Right hindlimb (tissue), 1 donor: ENCODE results near the gene PRDM1.

Experiments used
- DNase-seq: peaks from one replicate; pipeline ENCODE4 v3.0.0-alpha.2; 2018

The PRDM1 gene

GRCh38 chr6:106098383-106099234, 12.5 kb downstream of the PRDM1 start:
- DNase-seq, result no peak

DNA sequence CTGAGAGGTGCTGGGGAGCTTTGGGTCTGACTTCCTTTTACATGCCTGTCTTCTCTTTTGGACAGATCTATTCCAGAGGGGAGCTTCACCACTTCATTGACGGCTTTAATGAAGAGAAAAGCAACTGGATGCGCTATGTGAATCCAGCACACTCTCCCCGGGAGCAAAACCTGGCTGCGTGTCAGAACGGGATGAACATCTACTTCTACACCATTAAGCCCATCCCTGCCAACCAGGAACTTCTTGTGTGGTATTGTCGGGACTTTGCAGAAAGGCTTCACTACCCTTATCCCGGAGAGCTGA, 13.1 kb downstream of the PRDM1 start:
- no peak for DNase-seq

DNA sequence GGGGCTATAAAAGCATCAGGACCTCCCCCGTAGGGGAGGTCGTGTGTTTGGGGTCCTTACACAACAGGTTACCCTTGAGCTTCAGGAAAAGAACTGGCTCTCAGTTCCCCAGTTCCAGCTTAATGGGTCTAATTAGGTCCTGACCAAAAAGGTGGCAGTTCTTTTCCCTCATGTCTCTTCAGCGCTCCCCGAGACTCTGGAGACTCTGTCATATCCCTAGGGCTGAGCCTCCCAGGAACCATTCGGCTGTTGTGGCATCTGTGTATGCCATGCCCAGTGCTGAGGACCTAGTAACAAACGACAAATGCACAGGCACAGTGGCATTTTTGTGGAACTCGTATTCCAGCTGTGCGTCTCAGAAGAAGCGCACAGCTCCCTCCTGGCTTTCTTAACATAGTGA, 14.6 kb downstream of the PRDM1 start:
- no peak for DNase-seq

GRCh38 chr6:106101466-106101865, 15.3 kb downstream of the PRDM1 start:
- no peak for DNase-seq

DNA sequence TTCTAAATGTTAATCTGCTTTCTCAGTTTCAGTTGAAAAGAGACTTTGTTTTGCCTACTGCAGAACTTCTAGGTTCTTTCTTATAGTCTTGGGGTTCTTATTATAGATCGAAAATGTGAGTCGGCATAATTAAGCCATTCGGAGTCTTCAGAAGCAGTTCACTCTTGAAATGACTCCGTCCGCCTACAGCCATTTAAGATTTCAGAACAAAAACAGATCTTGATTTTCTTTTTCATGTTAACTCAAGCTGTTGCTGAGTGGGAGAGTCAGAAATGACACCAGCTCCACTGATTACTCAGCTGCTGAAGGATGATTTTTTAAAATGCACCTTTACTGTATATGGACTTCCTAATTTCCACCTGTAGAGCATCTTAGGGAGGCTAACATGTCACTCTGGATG, 15.9 kb downstream of the PRDM1 start:
- no peak for DNase-seq

DNA sequence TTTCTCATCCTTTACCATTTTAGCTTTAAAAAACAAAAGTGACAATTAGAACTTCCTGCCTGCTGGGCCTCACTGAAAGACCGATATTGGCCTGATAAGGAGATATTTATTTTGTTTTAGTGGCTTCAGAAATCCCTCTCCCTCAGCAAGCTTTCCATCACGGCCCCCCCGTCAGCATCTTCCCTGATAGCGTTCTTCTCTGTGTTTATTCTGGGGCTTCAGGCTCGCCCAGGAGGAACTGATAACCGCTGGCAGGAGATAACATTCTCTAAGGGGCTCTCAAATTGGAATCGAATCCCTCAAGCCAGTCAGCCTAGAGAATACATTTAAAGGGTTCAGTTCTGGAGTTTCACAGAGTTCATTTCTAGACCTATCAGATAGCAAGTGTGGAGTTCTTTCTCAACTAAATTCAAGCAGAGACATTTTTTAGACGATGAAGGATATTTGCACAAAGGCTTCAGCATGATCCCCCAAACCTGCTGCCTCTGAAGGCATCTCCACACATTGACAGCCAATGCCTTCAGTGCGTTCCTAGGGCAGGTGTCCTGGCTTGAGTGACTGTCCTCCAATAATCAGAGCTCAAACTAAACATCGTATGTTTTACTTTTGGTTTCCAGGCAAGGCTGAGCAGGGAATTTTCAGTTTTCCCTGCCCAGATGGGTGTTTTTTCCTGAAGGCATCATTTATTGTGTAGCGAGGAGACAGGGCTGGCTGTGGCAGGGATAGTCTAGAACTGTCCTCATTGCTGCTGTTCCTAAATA, 17.0 kb downstream of the PRDM1 start:
- no peak for DNase-seq

DNA sequence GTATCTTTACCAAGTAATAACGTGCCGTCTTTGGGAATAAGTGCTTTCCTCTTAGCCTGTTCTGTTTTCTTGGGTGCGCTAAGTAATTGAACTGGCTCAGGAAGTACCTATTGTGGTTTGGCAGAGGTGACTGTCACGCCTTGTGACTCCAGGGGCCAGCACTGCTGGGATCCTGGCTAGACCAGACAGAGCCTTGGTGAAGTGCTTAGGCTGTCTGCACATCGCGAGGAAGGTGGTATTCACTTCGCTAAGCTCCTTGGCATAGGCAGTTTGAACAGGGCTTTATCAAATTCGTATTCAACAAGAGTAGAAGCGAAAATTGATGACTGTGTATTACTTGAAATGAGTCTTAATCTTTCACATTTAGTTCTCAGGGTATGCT, 17.6 kb downstream of the PRDM1 start:
- no peak for DNase-seq

- no peak for DNase-seq
Observed at GRCh38 chr6:106104476-106104875, 18.3 kb downstream of the PRDM1 start.

DNA sequence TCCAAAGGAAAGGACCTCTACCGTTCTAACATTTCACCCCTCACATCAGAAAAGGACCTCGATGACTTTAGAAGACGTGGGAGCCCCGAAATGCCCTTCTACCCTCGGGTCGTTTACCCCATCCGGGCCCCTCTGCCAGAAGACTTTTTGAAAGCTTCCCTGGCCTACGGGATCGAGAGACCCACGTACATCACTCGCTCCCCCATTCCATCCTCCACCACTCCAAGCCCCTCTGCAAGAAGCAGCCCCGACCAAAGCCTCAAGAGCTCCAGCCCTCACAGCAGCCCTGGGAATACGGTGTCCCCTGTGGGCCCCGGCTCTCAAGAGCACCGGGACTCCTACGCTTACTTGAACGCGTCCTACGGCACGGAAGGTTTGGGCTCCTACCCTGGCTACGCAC, 18.8 kb downstream of the PRDM1 start:
- DNase-seq, result no peak

GRCh38 chr6:106105493-106105892, 19.4 kb downstream of the PRDM1 start:
- DNase-seq, result no peak

DNA sequence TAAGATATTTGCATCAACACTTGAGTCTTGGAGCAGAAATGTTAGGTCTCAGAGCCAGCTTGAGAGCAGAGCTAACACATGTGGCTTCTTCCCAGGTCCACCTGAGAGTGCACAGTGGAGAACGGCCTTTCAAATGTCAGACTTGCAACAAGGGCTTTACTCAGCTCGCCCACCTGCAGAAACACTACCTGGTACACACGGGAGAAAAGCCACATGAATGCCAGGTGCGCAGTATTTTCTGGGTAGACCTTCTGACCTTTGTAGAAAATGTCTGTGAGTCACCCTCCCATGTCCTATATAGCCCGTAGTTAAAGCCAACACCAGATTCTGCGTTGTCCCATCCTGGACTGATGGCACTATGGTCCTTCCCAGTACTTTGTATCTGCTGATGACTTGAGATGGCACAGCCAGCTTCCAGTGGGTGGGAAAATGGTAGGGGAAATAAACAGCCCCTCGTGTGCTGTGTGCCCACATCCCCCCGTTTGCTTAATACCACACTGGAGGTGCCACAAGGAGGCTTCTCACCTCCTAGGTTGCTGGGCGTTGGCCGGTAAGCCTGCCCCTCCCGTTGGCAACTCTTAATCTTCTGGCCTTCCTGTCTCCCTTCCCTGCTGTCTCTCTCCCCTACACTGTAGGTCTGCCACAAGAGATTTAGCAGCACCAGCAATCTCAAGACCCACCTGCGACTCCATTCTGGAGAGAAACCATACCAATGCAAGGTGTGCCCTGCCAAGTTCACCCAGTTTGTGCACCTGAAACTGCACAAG, 20.3 kb downstream of the PRDM1 start:
- DNase-seq, result no peak

DNA sequence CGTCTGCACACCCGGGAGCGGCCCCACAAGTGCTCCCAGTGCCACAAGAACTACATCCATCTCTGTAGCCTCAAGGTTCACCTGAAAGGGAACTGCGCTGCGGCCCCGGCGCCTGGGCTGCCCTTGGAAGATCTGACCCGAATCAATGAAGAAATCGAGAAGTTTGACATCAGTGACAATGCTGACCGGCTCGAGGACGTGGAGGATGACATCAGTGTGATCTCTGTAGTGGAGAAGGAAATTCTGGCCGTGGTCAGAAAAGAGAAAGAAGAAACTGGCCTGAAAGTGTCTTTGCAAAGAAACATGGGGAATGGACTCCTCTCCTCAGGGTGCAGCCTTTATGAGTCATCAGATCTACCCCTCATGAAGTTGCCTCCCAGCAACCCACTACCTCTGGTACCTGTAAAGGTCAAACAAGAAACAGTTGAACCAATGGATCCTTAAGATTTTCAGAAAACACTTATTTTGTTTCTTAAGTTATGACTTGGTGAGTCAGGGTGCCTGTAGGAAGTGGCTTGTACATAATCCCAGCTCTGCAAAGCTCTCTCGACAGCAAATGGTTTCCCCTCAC, 21.0 kb downstream of the PRDM1 start:
- DNase-seq, result no peak

DNA sequence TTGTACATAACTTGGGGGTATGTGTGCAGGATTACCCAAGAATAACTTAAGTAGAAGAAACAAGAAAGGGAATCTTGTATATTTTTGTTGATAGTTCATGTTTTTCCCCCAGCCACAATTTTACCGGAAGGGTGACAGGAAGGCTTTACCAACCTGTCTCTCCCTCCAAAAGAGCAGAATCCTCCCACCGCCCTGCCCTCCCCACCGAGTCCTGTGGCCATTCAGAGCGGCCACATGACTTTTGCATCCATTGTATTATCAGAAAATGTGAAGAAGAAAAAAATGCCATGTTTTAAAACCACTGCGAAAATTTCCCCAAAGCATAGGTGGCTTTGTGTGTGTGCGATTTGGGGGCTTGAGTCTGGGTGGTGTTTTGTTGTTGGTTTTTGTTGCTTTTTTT, 22.0 kb downstream of the PRDM1 start:
- DNase-seq, result no peak

DNA sequence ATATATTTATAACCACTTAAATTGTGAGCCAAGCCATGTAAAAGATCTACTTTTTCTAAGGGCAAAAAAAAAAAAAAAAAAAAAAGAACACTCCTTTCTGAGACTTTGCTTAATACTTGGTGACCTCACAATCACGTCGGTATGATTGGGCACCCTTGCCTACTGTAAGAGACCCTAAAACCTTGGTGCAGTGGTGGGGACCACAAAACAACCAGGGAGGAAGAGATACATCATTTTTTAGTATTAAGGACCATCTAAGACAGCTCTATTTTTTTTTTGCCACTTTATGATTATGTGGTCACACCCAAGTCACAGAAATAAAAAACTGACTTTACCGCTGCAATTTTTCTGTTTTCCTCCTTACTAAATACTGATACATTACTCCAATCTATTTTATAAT, 22.9 kb downstream of the PRDM1 start:
- no peak for DNase-seq

DNA sequence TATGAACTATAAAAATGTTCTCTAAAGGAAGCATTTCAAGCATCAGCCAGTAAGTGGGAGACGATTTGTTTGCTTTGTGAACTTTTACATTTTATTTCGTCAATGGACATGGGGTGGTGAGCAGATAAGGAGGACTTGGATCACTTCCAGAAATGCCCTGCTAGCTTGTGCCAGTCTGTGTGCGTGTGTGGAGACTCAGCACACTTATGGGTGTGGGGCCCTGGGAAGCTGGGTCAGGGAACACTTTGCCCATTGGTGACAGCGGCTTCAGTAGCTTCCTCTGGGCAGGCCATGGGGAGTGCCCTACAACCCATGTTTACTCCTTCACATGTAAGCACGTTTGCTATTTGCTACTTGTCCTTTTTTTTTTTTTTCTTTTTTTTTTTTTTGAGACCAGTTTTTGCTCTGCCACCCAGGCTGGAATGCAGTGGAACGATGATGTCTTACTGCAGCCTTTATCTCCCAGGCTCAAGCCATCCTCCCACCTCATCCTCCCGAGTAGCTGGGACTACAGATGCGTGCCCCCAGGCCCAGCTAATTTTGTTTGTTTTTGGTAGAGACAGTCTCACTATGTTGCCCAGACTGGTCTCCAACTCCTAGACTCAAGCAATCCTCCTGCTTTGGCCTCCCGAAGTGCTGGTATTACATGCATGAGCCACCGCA, 24.2 kb downstream of the PRDM1 start:
- no peak for DNase-seq

- no peak for DNase-seq
Observed at GRCh38 chr6:106112433-106112832, 26.3 kb downstream of the PRDM1 start.

DNA sequence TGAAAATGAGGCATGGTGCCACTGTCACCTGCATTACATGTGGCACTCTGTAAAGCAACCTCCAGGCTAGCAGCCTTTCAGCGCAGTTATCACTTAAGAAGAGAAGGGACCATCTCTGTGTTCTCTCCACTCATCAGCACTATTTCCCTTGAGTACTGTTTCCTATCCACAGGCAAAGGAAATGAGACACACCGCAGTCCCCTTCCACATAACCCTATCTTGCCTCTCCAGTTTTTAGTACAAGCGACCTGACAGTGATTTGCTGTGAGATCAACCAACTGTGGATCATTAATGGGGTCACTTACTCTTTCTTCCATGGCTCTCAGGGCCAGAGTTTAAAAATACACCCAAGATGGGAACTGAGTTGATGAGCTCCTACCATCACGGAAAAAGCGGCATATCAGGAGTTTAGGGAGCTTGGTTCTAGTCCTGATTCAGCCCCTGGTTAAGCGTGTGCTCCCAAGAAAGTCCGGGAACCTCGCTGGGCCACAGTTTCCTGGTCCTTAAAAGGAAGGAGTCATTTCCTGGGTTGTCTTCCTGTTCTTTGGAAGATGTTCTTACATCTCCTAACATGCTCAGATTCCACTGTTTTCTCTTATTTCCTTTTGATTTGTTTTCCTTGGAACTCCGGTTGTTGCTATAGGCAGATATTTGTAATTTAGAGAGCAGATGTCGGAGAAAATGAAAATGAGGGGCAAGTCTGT, 27.3 kb downstream of the PRDM1 start:
- DNase-seq, result no peak

- no peak for DNase-seq
Observed at GRCh38 chr6:106114492-106114891, 28.4 kb downstream of the PRDM1 start.

DNA sequence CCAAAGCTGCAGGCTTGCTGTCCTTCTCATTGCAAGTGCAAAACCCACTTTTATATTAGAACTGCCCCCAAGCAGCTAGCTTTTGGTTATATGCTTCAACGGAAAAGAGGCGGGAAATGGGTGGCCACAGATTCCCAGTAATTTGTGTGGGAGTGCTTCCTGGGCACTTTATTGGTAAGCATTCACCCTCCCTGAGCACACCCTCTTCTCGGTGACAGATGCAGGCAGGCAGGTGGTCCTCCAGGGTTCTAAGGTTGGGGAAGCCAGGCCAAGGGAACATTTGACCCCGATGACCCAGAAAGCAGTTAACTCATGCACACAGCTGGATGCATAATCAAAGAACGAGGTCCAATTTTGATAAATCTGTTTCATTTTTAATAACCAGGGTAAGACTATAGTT, 29.1 kb downstream of the PRDM1 start:
- no peak for DNase-seq

- DNase-seq, result no peak
Observed at GRCh38 chr6:106116125-106116832, 30.1 kb downstream of the PRDM1 start.

DNA sequence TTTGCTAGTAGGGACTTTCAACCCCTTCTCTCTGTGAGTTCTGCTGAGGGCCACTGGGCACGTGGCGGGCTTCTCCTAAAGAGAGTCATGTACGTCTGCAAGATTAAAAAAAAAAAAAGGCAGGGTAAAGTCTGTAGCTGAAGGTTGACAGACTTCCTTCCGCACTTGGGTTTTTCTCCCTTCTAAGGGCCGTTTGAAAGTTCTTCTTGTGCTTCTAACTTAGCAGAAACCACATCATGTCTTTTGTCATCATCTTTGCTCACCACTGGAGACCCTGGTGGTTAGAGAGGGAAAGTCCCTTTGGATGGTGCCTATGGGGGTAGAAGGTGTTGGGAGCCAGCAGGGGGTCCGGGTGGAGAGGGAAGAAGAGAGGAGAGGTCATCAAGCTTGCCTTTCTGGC, 31.4 kb downstream of the PRDM1 start:
- no peak for DNase-seq
